PC-9 (cell line): ENCODE data around the gene ARL8A. TPM values are rescaled to one million over a fixed set of nuclear protein-coding genes. Genes with fewer than 3 reads are reported as not detected.
"Not testable (repeated sequence)": the region's sequence is repeated elsewhere in the genome, so short reads cannot be mapped to it uniquely, and the experiment has no call there.

Experiments used
- BruUV-seq: library from RNA; stranded (reverse); fragments of 400-500 nt; replicated peaks from 2 replicates; lab custom pipeline; 2021; lab: Mats Ljungman, UMichigan
- CTCF ChIA-PET: fragments of 300-600 bp; sonication (Branson Sonifier 250); formaldehyde crosslinking; loops from one replicate; lab custom pipeline; 2022; ENCODE audit warnings: antibody characterized with exemption; lab: Charles Lee
- POLR2A ChIA-PET: fragments of 300-600 bp; sonication (Branson Sonifier 250); formaldehyde crosslinking; loops from one replicate; lab custom pipeline; 2022; ENCODE audit warnings: antibody characterized with exemption; ENCODE audit not compliant: unreplicated experiment; lab: Charles Lee
- DNase-seq, 2 experiments: peaks; one replicate each; pipeline versions ENCODE4 v3.0.0 to v3.0.0-alpha.2; 2015 to 2022; ENCODE audit warnings: mixed read lengths in 1 of 2
- H2AFZ ChIP-seq: fragments of 200-600 bp; sonication (generic); 2 replicates; pipeline ENCODE4 v1.8.1; 2017; ENCODE audit warnings: antibody characterized with exemption
- H3F3A ChIP-seq: fragments of 200-600 bp; sonication (generic); 2 replicates; pipeline ENCODE4 v1.8.1; 2017; ENCODE audit warnings: antibody characterized with exemption, mild to moderate bottlenecking, low read depth; ENCODE audit not compliant: insufficient read depth
- H3K27ac ChIP-seq: fragments of 200-600 bp; sonication (generic); 2 replicates; pipeline ENCODE4 v1.6.1; 2016; ENCODE audit warnings: mixed run types
- H3K27me3 ChIP-seq: fragments of 200-600 bp; sonication (generic); 2 replicates; pipeline ENCODE4 v1.6.1; 2016; ENCODE audit warnings: low read depth, mixed run types; ENCODE audit not compliant: insufficient read depth
- H3K36me3 ChIP-seq: fragments of 200-600 bp; sonication (generic); 2 replicates; pipeline ENCODE4 v1.6.1; 2016; ENCODE audit warnings: low read depth, mixed run types
- H3K4me1 ChIP-seq: fragments of 200-600 bp; sonication (generic); replicated peaks from 2 replicates; pipeline ENCODE4 v1.6.1; 2016; ENCODE audit warnings: mixed run types; ENCODE audit not compliant: insufficient read depth
- H3K4me2 ChIP-seq: fragments of 200-600 bp; sonication (generic); 2 replicates; pipeline ENCODE4 v1.6.1; 2017; ENCODE audit warnings: mixed run types
- H3K4me3 ChIP-seq: fragments of 200-600 bp; sonication (generic); 2 replicates; pipeline ENCODE4 v1.6.1; 2016; ENCODE audit warnings: mixed run types
- H3K79me2 ChIP-seq: fragments of 200-600 bp; sonication (generic); 2 replicates; pipeline ENCODE4 v1.6.1; 2017; ENCODE audit warnings: low read depth, mixed run types
- H3K9me2 ChIP-seq: fragments of 200-600 bp; sonication (generic); 2 replicates; pipeline ENCODE4 v1.8.1; 2017; ENCODE audit warnings: mild to moderate bottlenecking; ENCODE audit not compliant: insufficient read depth
- H3K9me3 ChIP-seq: fragments of 200-600 bp; sonication (generic); 2 replicates; pipeline ENCODE4 v1.8.1; 2016; ENCODE audit warnings: low read depth; ENCODE audit not compliant: insufficient read depth
- H4K20me1 ChIP-seq: fragments of 200-600 bp; sonication (generic); 2 replicates; pipeline ENCODE4 v1.8.1; 2017; ENCODE audit not compliant: insufficient read depth
- EZH2 ChIP-seq: fragments of 200-600 bp; sonication (generic); IDR thresholded peaks from 2 replicates; pipeline ENCODE4 v1.8.0; 2017; ENCODE audit warnings: antibody characterized with exemption, low read depth
- intact Hi-C: fragments of 100-400 bp; cut with micrococcal nuclease; formaldehyde crosslinking; loops from one replicate; pipeline ENCODE4 v1.10.0; 2022; ENCODE audit not compliant: unreplicated experiment
- total RNA-seq: library from RNA; stranded (reverse); gene quantifications from 2 replicates; pipeline ENCODE4 v1.2.3, GENCODE V29; 2021
- TF ChIP-seq, protein P1 (sequence below): fragments of 200-600 bp; sonication (generic); conservative IDR thresholded peaks from 2 replicates; pipeline ENCODE4 v1.6.1; 2017; ENCODE audit warnings: mixed run types, antibody characterized with exemption, mild to moderate bottlenecking, moderate library complexity

Gene ARL8A
- total RNA-seq, 1 experiment from 2014 or later, result 42.6 TPM

DNA sequence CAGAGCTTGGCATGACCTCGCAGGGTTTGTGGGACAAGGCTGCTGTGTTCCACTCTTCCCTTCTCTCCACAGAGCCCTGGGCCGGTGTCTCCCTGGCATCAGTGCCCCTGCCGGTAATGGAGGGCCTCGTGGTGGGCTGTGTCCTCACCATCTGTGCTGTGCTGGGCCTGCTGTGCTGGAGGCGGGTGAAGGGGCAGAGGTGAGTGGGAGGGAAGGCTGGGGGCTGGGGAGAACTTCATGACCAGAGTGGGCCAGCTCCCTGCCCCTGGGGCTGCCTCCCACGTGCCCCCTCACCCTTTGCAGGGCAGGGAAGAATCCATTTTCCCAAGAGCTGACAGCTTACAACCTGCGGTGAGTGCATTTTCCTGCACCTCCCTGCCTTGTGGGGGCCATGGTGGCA is 37.0 kb upstream of the ARL8A start:
- ChIA-PET CTCF (interaction anchor here (0.6 kb wide), 1 partner anchor 107 kb away, joined by 4 read pairs; no protein-coding TSS in a partner anchor), POLR2A (no interaction called here)
- H2AFZ ChIP-seq, result no peak overlapping the region
- no peaks in the 10 kb centered on the region for H3K79me2 ChIP-seq
- no peaks in the 10 kb centered on the region for H4K20me1 ChIP-seq
- no peaks in the 10 kb centered on the region for H3K9me3 ChIP-seq
- H3K27ac ChIP-seq, result no peak overlapping the region
- intact Hi-C loops, result loop anchor here (5.0 to 10.0 kb wide), 2 partner anchors 283 to 421 kb away; no protein-coding TSS in a partner anchor
- no peak for DNase-seq
- H3K4me3 ChIP-seq, result no peak overlapping the region
- no peaks in the 10 kb centered on the region for H3K36me3 ChIP-seq
- no peaks in the 10 kb centered on the region for H3K9me2 ChIP-seq
- peaks cover 27% of the 10 kb centered on the region for H3K27me3 ChIP-seq
- H3K4me1 ChIP-seq, result no peaks in the 10 kb centered on the region
- TF ChIP-seq EZH2, result no peak
- TF ChIP-seq, protein P1, sequence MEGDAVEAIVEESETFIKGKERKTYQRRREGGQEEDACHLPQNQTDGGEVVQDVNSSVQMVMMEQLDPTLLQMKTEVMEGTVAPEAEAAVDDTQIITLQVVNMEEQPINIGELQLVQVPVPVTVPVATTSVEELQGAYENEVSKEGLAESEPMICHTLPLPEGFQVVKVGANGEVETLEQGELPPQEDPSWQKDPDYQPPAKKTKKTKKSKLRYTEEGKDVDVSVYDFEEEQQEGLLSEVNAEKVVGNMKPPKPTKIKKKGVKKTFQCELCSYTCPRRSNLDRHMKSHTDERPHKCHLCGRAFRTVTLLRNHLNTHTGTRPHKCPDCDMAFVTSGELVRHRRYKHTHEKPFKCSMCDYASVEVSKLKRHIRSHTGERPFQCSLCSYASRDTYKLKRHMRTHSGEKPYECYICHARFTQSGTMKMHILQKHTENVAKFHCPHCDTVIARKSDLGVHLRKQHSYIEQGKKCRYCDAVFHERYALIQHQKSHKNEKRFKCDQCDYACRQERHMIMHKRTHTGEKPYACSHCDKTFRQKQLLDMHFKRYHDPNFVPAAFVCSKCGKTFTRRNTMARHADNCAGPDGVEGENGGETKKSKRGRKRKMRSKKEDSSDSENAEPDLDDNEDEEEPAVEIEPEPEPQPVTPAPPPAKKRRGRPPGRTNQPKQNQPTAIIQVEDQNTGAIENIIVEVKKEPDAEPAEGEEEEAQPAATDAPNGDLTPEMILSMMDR, result no peak
- H3K4me2 ChIP-seq, result no peak overlapping the region
- H3F3A ChIP-seq, result no peaks in the 10 kb centered on the region
- no TSS peak for BruUV-seq

DNA sequence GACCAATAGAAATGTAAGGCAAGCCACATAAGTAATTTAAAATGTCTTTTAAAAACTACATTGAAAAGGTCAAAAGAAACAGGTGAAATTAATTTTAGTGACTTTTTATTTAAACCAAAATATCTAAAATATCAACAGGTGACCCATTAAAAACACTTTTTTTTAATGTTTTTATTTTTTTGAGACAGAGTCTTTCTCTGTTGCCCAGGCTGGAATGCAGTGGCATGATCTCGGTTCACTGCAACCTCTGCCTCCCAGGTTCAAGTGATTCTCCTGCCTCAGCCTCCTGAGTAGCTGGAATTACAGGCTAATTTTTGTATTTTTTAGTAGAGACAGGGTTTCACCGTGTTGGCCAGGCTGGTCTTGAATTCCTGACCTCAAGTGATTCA is 36.2 kb upstream of the ARL8A start:
- H3K36me3 ChIP-seq, H3K27ac ChIP-seq, H3F3A ChIP-seq, H3K4me3 ChIP-seq, DNase-seq, H4K20me1 ChIP-seq, H3K4me1 ChIP-seq, POLR2A ChIA-PET, H3K9me3 ChIP-seq, H3K4me2 ChIP-seq, H2AFZ ChIP-seq, CTCF ChIA-PET, H3K79me2 ChIP-seq, H3K9me2 ChIP-seq, BruUV-seq: not testable (repeated sequence)
- intact Hi-C loops, result loop anchor here (5.0 to 10.0 kb wide), 2 partner anchors 284 to 422 kb away; no protein-coding TSS in a partner anchor
- peaks cover 27% of the 10 kb centered on the region for H3K27me3 ChIP-seq

DNA sequence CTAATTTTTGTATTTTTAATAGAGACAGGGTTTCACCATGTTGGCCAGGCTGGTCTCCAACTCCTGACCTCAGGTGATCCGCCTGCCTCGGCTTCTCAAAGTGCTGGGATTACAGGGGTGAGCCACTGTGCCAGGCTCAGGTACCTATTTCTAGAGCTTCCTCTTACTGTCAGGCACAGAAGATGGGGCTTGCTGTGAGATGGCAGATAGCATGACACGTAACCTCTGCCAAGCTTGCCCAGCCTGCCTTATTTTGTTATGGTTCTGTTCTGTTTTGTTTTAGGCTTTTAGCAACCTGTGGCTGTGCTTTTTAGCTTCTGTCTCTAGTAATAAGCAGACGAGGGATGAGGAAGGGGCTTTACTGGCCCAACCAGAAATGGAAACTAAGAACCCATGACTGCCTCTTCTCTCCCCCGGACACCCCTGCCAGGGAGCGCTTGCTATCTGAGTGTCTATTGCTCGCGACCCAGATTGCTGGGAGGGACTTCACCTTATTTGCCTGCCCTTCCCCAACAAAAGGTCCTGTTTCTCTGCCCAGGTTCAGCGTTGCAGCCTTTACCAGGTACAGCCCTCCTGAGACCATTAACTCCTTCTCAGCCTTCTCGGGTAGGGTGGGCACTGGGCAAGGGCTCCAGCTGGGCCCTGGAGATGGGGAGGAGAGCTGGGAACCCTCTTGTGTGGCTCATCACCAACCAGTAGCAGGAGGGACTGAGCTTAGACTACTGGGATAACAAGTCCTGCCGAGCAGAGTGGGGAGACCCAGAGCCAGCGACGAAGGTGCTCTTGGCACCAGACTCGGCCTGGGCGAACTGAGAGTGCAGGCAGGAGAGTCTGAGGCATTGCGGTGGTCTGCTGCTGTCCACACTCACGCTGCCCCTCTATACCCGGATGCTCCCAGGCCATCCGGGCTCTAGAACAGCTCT is 35.6 kb upstream of the ARL8A start:
- CTCF ChIA-PET, result no interaction called here

More for the DNA sequence above, 35.6 kb upstream of the ARL8A start:
- no peaks in the 10 kb centered on the region for H3K9me3 ChIP-seq
- no peak overlapping the region for H3K27ac ChIP-seq
- BruUV-seq, result no TSS peak
- no peak for DNase-seq
- H3F3A ChIP-seq, result no peaks in the 10 kb centered on the region
- no peaks in the 10 kb centered on the region for H3K79me2 ChIP-seq
- H3K4me2 ChIP-seq, result no peak overlapping the region
- no peak overlapping the region for H2AFZ ChIP-seq
- POLR2A ChIA-PET, result interaction anchor here (0.7 kb wide), 1 partner anchor 13 kb away, joined by 5 read pairs; no protein-coding TSS in a partner anchor
- intact Hi-C loops, result loop anchor here (5.0 to 10.0 kb wide), 2 partner anchors 285 to 422 kb away; no protein-coding TSS in a partner anchor
- H3K9me2 ChIP-seq, result no peaks in the 10 kb centered on the region
- no peaks in the 10 kb centered on the region for H3K36me3 ChIP-seq
- no peaks in the 10 kb centered on the region for H4K20me1 ChIP-seq
- no peak for TF ChIP-seq EZH2
- TF ChIP-seq, protein P1, result no peak
- H3K4me3 ChIP-seq, result no peak overlapping the region
- no peaks in the 10 kb centered on the region for H3K4me1 ChIP-seq
- H3K27me3 ChIP-seq, result peaks cover 27% of the 10 kb centered on the region
